ENCODE data around the gene ZMIZ1.
A peak's percentile ranks its signal among the peaks of the same experiment; 100 is the strongest.
"Not testable (repeated sequence)": the region's sequence is repeated elsewhere in the genome, so short reads cannot be mapped to it uniquely, and the experiment has no call there.

The ZMIZ1 gene

DNA sequence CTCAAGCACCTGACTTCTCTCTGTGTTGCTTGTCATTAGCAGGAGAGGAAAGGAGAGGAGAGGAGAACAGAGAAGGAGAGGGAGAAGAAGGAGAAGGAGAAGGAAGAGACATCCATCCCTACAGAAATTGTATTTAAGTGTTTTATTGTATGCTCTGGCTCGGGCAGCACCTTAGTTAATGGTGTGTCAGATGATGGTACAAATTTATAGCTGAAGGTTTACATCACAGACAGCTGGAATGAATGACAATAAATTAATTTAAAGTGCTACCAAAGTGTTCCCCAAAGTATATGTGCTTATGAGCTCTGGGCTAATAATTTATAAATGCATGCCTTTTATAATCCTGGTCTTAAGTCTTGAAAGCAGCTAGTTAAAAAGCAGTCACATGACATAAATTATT, 38.1 kb upstream of the ZMIZ1 start:
- DNase-seq: no peak

DNA sequence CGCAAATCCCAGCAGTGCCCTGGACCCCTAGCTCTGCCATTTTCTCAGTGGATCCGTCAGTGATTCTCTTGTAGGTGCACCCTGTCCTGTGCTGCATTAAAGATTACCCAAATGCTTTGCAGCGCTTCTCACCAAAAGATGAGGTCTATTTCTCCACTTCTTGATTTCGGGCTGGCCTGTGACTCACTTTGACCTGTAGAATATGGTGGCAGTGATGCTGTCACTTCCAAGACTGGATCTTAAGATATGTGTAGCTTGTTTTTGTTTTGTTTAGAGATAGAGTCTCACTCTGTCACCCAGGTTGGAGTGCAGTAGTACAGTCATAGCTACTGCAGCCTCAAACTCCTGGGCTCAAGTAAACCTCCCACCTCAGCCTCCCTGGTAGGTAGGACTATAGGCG, 37.0 kb upstream of the ZMIZ1 start:
- DNase-seq: no peak

DNA sequence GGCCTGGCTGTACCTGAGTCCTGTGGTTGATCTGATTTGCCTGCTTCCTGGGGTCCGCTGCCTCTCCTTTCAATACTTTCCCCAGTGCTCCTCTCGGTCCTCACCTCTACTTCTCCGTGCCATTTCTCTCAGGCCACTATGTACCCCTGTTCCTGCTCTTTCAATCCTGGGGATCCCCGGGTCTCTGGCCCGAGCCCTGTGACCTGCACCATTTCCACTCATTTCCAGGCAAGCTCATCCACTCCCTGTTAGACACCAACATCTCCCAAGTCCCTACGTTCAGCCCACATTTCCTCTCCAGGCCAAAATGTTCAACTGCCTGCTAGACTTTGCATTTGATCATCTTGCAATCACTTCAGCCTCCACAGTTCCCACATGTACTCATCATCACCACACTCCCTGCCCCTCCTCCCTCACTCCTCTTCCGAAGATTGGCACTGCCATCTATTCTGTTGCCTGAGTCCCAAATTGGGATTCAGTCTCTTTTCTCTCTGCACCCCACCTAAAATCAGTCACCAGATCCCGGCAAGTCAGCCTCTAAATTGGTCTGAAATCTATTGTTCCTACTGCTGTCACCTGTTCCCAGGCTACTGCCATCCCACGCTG, 34.4 kb upstream of the ZMIZ1 start:
- DNase-seq: no peak

DNA sequence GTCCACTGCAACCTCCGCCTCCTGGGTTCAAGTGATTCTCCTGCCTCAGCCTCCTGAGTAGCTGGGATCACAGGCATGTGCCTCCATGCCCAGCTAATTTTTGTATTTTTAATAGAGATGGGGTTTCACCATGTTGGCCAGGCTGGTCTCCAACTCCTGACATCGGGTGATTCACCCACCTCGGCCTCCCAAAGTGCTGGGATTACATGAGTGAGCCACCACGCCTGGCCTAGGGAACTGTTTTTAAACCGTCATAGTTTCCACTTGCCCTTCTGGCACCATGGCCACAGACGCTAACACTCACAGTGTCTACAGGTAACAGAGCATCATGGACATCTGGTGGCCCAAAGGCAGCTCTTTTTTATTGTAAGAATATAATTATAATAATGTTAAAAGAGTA, 32.4 kb upstream of the ZMIZ1 start:
- not testable (repeated sequence) for DNase-seq

DNA sequence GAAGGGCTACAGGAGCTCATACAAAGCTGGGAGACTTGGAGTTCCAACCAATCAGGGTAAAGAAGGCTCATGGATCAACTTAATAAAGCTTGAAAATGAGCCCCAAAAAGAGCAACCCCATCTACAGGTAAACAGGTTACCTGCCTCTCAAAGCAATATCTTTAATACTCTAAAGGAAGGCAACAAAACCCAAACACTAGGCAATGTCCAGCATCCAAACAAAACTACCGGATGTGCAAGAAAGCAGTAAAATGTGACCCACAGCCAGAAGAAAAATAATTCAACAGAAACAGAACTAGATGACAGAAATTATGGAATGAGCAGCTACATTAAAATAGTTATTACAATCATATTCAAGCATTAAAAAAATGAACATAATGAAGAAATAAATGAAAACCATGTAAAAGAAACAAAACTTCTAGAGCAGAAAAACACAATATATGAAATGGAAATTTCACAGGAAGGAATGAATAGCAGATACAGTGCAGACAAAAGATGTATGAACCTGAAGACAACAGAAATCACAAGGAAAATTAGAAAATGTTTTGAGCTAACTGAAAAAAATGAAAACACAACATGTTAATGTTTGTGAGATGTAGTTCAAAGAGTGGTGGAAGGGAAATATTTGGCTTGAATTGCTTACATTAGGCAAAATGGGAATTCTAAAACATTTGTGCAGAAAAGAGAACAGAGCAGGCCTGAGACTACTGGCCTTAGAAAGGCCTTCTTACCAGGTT, 30.5 kb upstream of the ZMIZ1 start:
- DNase-seq: no peak

DNA sequence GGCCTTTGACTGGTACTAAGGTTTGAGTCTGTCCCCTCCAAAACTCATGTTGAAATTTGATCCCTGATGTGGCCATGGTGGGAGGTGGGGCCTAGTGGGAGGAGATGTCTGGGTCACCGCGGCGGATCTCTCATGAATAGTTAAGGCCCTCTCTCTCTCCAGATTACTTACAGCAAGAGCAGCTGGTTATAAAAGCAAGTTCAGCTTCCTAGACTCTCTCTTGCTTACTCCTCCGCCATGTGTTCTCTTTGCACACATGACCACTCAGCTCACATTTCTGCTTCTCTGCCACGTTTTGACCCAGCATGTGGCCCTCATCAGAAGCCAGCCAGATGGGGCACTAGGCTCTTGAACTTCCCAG, 29.9 kb upstream of the ZMIZ1 start:
- DNase-seq: no peak

DNA sequence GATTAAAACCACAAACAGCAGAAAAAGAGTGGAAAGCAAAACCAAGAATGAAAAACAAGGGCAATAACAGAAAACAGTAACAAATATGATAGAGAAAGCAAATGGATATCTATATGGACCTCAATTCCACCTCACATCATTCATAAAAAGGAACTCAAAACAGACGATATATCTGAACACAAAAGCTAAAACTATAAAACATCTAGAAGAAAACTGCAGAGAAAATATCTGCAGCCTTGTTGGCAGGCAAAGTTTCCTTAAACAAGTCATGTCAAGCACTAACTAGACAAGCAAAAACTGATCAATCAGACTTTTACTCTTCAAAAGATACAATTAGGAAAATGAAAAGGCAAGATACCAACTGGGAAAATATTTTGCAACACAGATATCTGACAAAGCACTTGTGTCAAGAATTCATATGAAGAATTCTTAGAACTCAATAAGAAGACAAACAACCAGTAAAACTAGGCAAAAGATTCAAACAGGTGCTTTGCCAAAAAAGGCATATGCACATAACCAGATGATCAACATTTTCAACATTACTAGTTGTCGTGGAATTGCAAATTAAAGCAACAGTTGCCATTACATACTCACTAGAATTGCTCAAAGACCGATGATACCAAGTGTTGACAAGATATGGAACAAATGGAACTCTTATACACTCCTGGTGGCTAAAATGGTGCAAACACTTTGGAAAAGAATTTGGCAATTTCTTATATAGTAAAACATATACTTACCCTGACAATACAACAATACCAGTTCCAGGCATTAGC, 25.9 kb upstream of the ZMIZ1 start:
- no peak for DNase-seq

DNA sequence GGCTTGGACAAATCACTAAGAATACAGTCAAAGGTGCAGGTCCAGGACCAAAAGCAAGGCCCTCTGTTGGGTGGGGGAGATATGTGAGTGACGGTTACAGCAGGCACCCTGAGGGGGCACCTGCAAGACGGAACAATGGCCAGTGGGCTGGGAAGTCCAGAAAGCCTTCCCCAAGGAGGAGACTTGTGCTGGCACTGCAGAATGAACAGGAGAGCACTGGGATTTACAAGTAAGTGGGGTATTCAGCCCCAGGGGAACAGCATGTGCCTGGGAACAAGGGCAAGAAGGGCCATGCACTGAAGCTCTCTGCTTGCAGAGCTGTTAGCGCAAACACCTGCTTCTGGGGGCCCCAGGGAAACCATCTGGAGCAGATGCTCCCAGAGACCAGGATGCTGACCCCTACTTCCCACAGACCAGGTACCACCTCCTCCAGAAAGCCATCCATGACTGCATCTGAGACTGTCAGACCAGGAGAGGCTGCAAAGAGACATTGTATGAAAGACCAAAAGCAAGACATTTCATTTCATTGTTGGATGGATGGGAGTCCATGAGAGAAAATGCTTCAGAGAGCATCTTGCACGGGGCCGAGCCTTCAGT, 24.6 kb upstream of the ZMIZ1 start:
- DNase-seq: no peak

DNA sequence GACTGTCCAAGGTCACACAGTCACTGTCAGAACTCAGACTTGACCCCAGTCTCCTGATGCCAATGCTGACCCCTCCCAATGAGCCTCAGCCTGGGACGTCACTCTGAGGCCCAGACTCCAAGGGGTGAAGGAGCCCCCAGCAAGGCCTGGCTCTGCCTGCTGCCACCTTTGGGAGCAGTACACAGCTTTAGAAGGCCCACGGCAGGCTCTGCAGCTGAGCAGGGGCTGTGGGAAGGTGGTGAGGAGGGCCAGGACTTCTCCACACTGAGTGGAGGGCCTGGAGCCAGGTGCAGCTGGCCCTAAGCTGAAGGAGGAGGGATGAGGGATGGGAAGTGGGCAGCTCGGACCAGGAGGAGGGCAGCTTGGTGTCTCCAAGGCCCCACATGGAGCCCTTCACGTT, 23.9 kb upstream of the ZMIZ1 start:
- no peak for DNase-seq

DNA sequence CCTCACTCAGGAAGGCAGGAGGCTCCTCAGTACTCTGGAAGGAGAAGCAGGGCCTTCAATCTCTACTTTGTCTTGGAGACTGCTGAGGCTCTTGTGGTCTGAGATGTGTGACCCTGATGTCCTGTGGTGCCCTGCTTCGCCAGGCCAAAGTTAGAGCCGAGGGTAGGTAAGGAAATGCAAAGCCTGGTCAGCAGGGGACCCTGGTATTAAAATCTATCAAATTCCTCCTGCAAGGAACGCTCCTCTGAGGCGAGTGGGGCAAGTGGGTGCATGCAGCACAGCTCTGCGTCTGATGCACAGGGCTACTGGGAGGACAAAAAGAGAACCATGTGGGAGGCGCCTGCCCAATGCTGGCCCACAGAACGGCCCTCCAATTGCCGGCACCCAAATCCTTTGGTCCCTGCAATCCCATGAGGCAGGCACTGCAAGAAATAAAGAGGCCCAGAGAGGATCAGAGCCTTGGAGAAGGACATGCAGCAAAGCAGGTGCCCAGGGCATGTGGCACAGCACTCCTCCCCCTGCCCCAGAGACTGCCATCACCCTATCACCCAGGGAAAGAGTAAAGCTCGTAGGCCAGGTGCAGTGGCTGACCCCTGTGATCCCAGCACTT, 23.1 kb upstream of the ZMIZ1 start:
- DNase-seq: no peak

DNA sequence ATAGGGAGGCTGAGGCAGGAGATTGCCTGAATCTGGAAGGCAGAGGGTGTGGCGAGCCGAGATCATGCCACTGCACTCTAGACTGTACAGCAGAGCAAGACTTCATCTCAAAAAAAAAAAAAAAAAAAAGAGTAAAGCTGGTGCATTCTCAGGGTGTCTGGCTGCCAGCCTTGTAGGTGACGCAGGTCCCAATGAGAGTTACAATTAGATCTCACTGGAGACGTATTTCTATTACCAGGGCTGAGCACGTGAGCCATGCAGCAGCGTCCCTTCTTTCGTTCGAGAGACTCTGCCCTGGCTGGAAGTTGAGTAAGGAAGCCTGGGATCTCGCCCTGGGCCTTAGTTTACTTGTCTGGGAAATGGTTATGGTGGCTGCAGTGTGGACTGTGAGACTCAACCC, 22.4 kb upstream of the ZMIZ1 start:
- no peak for DNase-seq

DNA sequence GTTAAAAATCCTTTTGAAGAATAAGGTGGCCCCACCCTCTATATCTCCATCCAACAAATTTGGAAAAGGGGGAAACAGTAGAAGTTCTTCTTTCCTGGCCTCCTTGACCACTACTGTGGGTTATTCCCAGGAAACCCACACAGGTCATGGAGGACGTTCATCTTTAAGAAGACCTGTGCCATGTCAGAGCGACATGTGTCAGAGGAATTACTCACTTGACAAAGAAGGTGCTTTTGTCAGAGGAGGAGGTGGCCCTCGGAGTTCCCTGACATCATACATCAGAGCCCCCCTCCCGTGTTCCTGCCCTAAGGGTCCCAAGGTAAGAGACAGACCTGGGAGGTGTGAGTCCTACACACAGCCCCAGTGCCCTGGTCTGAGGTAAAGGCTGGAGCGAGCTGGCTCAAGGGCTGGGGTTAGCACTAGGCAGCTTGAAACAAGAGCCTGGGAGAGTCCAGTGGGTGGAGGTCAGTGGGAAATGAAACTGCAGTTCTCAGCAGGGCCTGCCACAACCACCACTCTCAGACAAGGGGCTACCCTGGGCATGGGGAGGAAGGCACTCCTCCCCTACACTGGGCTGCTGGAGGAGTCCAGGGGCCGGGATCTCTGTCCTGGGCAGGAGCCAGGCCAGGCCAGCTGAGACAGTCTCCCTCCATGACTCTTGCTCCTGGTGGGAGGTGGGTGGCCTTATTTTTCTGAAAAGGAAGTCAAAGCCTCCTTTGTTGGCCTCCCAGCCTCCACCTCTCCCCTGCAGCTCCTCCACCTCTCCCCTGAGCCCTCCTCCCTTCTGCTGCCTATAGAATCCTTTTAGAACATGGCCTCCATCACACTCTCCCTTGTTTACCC, 21.8 kb upstream of the ZMIZ1 start:
- peak in 1 of 56 donors; percentile 42 for DNase-seq

DNA sequence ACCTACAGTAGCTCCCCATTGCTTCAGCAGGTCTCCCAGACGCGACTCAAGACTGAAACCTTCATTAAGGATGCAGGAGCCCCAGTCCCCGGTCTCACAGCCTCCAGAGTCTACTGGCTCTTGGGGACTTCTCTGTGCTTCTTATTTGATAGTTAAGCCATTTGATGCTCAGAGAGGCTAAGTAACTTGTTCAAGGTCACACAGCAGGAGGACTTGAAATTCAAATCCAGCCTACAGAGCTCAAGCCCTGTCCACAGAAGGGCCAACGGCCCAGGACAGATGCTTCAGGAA, 21.2 kb upstream of the ZMIZ1 start:
- DNase-seq: no peak

DNA sequence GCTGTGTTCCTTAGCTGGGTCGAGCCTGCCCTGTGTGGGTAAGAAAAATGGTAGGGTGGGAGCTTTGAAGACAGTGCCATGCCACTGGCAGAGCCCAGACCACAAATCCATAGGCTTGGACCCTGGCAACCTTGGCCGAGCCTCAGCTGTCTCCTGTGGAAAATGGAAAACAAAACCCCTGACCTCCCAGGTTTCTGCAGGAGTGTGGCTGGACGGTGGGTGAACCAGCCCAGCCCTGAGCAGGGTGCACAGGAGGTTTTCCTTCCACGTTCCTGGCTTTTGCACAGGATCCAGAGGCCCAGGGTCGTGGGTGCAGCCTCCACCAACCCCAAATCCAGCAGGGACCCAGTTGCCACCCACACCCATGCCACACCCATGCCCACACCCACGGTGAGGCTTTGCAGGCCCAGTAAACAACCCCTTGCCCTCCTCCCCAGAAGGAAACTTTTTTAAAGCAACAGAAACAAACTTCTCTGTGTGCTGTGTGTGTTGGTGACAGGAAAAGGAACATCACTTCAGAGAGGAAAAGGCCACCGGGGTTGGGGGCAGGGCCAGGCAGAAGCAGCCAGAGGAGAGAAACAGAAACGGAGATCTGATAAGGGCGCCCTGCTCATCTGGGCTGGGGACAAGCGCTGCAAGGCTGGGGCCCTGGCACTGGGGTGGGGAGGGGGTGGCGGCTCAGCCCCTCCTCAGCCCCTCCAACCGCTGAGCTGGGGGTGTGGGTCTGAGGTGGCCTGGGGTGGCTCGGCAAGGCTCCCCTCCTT, 20.7 kb upstream of the ZMIZ1 start:
- DNase-seq: no peak

DNA sequence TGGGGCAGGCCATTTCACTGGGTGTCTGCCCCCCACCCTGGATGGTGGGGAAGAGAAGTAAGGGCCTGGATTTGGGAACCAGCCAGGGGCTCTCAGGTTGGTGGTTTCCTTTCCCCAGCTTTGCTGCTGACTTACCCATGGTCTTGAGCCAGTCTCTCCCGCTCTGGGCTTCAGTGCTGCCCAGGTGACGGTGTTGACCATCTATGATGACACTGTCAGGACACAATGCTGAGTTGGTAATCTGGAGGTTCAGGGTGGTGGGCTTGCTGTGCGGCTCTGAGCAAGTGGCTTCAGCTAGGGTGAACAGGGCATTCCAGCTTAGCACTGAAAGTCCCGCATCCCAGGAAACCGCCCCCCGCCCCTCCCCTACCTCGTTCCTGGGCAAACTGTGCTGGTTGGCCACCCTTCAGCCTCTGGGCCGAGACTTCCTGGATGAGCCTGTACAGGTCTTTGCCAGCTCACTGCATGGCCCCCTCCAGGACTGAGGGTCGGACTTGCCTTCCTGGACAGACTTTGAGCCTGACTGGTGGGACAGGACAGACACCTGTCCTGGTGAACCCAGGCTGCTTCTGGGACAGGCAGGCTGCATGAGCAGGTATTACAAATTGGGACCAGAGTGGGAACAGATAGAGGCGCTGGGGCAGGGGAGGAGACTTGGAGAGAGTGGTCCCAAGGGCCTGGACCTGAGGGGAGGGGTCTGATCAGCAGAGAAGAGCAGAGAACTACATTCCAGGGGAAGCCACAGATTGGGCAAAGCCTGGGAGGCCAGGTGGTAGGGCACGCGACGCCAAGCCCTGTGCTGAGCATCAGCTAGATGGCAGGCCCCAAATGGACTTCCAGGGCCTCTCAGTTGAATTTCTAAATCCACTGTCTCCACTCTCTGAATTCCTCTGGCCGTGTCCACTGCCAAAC, 19.9 kb upstream of the ZMIZ1 start:
- DNase-seq: no peak

DNA sequence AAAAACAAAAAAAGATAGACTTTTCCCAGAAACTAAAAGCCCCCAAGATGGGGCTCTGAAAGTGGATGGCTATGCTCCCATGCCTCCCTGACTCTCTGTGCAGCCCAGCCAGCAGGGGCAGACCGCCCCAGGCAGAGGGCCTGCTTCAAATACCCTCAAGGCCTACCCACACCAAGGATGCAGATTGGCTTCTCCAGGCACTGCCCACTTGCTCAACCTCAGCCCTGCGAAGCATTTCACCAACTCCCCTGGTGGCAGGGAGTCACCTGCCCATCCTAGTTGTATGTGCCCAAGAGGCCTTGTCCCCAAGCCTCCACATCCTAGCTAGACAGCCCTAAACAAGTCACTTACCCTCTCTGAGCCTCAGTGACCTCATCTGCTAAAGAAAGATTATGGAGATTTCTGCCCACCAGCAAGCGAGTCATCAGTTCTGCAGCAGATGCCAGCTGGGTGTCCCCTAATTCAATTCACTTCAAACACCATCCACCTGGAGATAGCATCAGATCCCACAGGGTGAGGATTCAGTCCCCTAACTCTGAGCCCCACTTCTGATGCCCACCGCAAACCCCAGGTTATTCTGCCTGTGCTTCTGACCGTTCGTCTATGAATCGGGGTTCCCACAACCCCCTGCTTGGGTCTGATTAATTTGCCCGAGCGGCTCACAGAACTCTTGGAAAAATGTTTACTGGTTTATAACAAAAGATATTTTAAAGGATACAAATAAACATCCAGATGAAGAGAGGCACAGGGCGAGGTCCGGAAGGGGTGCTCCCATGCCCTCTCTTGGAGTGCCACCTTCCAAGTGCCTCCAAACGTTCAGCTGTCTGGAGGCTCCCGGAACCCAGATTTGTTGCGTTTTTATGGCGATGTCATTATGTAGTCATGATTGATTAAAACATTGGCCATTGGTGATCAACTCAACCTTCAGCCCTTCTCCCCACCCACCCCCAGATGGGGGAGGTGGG, 18.6 kb upstream of the ZMIZ1 start:
- DNase-seq: no peak

DNA sequence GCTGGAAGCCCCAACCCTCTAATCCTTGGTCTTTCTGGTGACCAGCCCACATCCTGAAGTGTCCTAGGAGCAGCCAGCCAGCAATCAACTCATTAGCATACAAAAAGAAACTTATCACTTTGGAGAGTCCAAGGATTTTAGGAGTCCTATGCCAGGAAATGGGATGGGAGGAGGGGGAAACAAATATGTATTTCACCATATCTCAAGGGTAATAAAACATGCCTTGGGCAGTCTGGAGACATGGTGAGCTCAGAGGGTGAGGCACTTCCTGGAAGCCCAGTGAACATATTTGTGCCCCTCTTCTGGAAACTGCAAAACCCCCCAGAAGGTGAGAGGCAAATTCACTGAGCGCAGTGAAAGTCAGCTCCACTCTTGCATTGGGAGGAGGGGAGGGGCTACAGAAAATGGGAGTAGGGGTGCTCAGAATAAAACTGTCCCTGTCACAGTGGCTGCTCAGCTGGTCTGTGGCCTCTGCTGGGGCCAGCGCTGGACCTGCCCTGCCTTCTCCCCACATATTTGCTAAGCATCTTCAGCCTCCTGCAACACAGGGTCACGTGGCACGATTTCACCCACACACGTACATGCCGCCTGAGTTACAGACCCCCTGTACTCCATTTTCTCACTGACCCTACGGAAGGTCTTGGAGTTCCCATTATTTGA, 17.7 kb upstream of the ZMIZ1 start:
- no peak for DNase-seq

DNA sequence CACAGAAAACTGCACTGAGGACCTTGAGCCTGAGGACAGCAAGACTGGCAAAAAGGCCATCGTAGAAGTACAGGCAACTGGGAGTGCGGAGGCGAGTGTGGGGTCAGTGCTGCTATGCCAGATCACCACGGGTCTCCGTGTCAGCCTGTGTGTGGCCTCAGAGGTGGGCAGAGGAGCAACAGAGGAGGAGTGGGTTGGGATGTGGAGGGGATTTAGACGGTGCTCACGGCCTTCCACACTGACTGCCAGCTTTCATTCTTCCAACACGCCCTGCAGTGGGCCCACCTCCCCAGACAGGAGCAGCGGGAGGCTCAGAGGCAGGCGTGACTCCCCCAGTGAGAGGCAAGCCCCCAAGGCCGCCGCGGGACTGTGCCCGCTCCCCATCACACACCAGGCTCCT, 17.0 kb upstream of the ZMIZ1 start:
- DNase-seq: no peak
